ENCODE measurements around the gene FAM228A.

GRCh38 chr2:24203029-24203786, 28.4 kb downstream of the FAM228A start:
- TF ChIP-seq CTCF (IDR thresholded peaks at IDR 0.05; ENCODE audit: extremely low read depth in 1 of 2, insufficient read depth in 1 of 2, low read depth in 1 of 2, low read length in 2 of 2): no peak
- TF ChIP-seq POLR2A (IDR thresholded peaks at IDR 0.05; ENCODE audit: low read depth, low read length): no peak
- TF ChIP-seq EZH2 (IDR thresholded peaks at IDR 0.05; ENCODE audit: borderline replicate concordance, low read depth, low read length, severe bottlenecking): no peak
